ENCODE data around the gene HSPH1. TPM values are rescaled to one million over a fixed set of nuclear protein-coding genes. Genes with fewer than 3 reads are reported as not detected.

The HSPH1 gene
- total and polyA plus RNA-seq, 10 donors: 22.1 to 118 (median 33.9) TPM

DNA sequence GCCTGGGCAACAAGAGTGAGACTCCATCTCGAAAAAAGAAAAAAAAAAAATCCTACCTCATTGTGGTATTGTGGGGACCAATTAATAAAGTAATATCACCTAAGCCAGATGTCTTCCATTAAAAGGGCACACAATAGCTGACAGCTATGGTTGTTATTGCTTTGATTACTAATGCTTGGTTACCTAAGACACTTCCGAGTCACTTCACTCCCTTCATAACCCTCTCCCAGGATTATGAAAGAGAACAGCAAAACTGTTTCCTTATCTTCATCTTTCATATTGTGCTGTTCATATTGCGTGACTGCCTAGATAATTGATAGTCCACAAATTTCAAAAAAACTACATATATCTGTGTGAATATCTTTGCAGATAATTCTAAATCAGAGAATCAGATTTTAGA, 10.3 kb upstream of the HSPH1 start:
- Histone ChIP-seq H3K27ac (no peak overlapping the region), H3K9me3 (no peaks in the 10 kb centered on the region), H3K4me1 (no peaks in the 10 kb centered on the region), H3K36me3 (no peaks in the 10 kb centered on the region), H3K27me3 (replicated peaks in 1 of 7) (peaks cover 0 to 6% (median 0%) of the 10 kb centered on the region in 7 donors), H3K4me3 (no peak overlapping the region)
- WGBS, 5 donors: 66 to 87% (median 82%) methylated on average over 3 of the region's 3 CpGs
- no peak for DNase-seq
- intact Hi-C loops (cut with DNase I; ENCODE audit: low total_unique reads): no loop called here
- TF ChIP-seq, protein P1, sequence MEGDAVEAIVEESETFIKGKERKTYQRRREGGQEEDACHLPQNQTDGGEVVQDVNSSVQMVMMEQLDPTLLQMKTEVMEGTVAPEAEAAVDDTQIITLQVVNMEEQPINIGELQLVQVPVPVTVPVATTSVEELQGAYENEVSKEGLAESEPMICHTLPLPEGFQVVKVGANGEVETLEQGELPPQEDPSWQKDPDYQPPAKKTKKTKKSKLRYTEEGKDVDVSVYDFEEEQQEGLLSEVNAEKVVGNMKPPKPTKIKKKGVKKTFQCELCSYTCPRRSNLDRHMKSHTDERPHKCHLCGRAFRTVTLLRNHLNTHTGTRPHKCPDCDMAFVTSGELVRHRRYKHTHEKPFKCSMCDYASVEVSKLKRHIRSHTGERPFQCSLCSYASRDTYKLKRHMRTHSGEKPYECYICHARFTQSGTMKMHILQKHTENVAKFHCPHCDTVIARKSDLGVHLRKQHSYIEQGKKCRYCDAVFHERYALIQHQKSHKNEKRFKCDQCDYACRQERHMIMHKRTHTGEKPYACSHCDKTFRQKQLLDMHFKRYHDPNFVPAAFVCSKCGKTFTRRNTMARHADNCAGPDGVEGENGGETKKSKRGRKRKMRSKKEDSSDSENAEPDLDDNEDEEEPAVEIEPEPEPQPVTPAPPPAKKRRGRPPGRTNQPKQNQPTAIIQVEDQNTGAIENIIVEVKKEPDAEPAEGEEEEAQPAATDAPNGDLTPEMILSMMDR (IDR thresholded peaks at IDR 0.05 in 8 of 11, conservative IDR thresholded peaks at IDR 0.05 in 3 of 11): no peak
- no peak for TF ChIP-seq POLR2AphosphoS5 (IDR thresholded peaks at IDR 0.05)
- no peak for TF ChIP-seq POLR2A (IDR thresholded peaks at IDR 0.05)

DNA sequence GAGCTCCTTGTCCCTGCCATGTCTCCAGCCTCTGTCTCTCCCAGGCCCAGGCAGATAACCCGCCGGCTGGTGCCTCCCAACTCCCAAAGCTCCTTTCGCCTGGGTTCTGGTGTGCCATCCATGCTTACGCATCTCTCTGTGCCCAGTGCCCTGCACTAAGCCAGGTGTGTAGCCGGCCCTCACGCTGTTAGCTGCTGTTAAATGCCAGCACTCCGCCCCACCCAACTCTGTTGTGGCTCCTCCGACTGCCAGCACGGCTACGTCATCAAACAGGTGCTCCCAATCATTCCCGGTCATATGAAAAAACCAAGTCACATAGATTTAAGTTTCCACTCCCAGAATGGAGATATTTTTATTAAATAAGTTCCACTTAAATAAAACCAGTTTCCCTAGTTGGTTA, 7.0 kb upstream of the HSPH1 start:
- H3K4me3 ChIP-seq: no peak overlapping the region
- intact Hi-C loops (cut with DNase I; ENCODE audit: low total_unique reads): no loop called here
- TF ChIP-seq POLR2A (IDR thresholded peaks at IDR 0.05): no peak
- no peaks in the 10 kb centered on the region for H3K9me3 ChIP-seq
- WGBS, 5 donors: 91 to 98% (median 91%) methylated on average over 11 of the region's 11 CpGs
- no peak overlapping the region for H3K27ac ChIP-seq
- DNase-seq: no peak
- no peaks in the 10 kb centered on the region for H3K36me3 ChIP-seq
- H3K27me3 ChIP-seq (replicated peaks in 1 of 7): peaks cover 0 to 6% (median 0%) of the 10 kb centered on the region in 7 donors
- H3K4me1 ChIP-seq: no peaks in the 10 kb centered on the region

DNA sequence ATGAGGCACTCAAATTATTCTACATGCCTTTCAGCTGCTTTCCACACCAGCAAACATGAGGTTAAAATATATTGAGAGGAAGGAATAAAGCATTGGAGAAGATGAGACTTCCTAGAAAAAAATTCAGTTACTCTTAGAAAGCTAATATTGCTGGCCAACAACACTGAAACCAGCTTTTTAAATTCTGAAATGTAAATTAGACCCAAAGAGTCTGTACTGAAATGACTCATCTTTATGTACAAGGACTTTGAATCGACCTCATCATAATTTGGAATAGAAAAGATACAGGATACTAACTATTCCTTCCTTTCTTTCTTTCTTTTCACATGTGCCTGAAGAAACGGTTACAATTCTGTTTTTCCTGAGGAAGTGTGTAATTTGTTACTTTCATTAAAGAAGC, 6.5 kb upstream of the HSPH1 start:
- no peaks in the 10 kb centered on the region for H3K36me3 ChIP-seq
- no peak for DNase-seq
- intact Hi-C loops (cut with DNase I; ENCODE audit: low total_unique reads): no loop called here
- H3K4me1 ChIP-seq: peaks cover 0 to 3% (median under 1%) of the 10 kb centered on the region in 6 donors
- peaks cover 0 to 3% (median 0%) of the 10 kb centered on the region in 7 donors for H3K27me3 ChIP-seq (replicated peaks in 1 of 7)
- H3K4me3 ChIP-seq: no peak overlapping the region
- H3K27ac ChIP-seq: no peak overlapping the region
- WGBS, 5 donors: 11 to 26% (median 23%) methylated on average over 2 of the region's 2 CpGs
- TF ChIP-seq POLR2A (IDR thresholded peaks at IDR 0.05) (no peak), POLR2AphosphoS5 (IDR thresholded peaks at IDR 0.05) (no peak)
- TF ChIP-seq, protein P1 (IDR thresholded peaks at IDR 0.05 in 8 of 11, conservative IDR thresholded peaks at IDR 0.05 in 3 of 11): no peak
- H3K9me3 ChIP-seq: no peaks in the 10 kb centered on the region

DNA sequence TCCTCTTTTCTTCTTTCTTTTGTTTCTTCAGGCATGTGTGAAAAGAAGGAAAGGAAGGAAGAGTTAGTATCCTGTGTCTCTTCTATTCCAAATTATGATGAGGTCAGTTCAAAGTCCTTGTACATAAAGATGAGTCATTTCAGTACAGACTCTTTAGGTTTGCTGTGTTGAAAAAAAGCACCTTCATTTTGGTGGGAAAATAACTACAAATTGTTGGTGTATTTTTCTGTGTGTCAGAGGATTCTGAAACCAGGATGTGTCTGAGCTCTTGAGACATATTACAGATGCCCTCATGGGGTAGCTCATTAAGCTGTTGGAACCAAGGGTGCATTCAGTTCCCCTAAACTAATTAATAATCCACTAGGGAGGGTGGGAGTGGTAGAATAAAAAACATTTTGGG, 5.8 kb upstream of the HSPH1 start:
- Histone ChIP-seq H3K27ac (no peak overlapping the region), H3K36me3 (no peaks in the 10 kb centered on the region), H3K9me3 (no peaks in the 10 kb centered on the region), H3K27me3 (replicated peaks in 1 of 7) (no peaks in the 10 kb centered on the region), H3K4me3 (no peak overlapping the region), H3K4me1 (peaks cover 0 to 10% (median 6%) of the 10 kb centered on the region in 6 donors)
- TF ChIP-seq POLR2A (IDR thresholded peaks at IDR 0.05) (no peak), POLR2AphosphoS5 (IDR thresholded peaks at IDR 0.05) (no peak)
- TF ChIP-seq, protein P1 (IDR thresholded peaks at IDR 0.05 in 8 of 11, conservative IDR thresholded peaks at IDR 0.05 in 3 of 11): no peak
- DNase-seq: no peak
- intact Hi-C loops (cut with DNase I; ENCODE audit: low total_unique reads): no loop called here

DNA sequence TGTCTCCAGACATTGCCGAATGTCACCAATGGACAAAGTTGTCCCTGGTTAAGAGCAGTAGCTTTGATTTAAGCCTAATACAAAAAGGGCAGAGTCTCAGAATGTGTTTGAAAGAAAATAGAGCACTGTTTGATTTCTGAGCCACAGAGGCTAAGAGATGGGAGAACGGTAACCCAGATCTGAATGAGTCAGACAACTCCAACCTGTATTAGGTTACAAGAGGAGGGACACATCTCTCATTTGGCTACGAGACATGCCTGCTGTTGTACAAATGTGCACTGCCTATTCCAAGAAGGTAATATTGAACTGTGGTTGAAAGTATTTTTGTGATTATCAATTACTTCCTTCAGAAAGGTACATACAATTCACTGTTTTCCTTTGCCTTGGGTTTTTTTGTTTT, 4.9 kb upstream of the HSPH1 start:
- H3K27me3 ChIP-seq (replicated peaks in 1 of 7): no peaks in the 10 kb centered on the region
- TF ChIP-seq, protein P1 (IDR thresholded peaks at IDR 0.05 in 8 of 11, conservative IDR thresholded peaks at IDR 0.05 in 3 of 11): no peak
- TF ChIP-seq POLR2A (IDR thresholded peaks at IDR 0.05) (no peak), POLR2AphosphoS5 (IDR thresholded peaks at IDR 0.05) (no peak)
- no peak overlapping the region for H3K27ac ChIP-seq
- 88 to 95% (median 92%) methylated on average over 3 of the region's 3 CpGs for WGBS, 5 donors
- no peaks in the 10 kb centered on the region for H3K9me3 ChIP-seq
- DNase-seq: no peak
- H3K36me3 ChIP-seq: no peaks in the 10 kb centered on the region
- peaks cover 0 to 12% (median 6%) of the 10 kb centered on the region in 6 donors for H3K4me1 ChIP-seq
- H3K4me3 ChIP-seq: no peak overlapping the region
- intact Hi-C loops (cut with DNase I; ENCODE audit: low total_unique reads): no loop called here
